Sigmoid colon (tissue), 7 donors: ENCODE measurements around the gene TAOK3. TPM values are rescaled to one million over a fixed set of nuclear protein-coding genes. Genes with fewer than 3 reads are reported as not detected.

Experiments used
- DNase-seq: peaks from one replicate; pipeline ENCODE4 v3.0.0-alpha.2; 2019
- H3K27ac ChIP-seq, 4 donors: fragments of 200-600 bp; sonication (generic); one replicate each; pipeline ENCODE4 v1.5.1; 2016 to 2019; ENCODE audit warnings: mild to moderate bottlenecking in 1 of 4
- H3K27me3 ChIP-seq, 3 donors: fragments of 200-600 bp; sonication (generic); one replicate each; pipeline ENCODE4 v1.5.1; 2019; ENCODE audit warnings: mild to moderate bottlenecking in 1 of 3
- H3K36me3 ChIP-seq, 4 donors: fragments of 200-600 bp; sonication (generic); one replicate each; pipeline ENCODE4 v1.5.1; 2016 to 2019
- H3K4me1 ChIP-seq, 4 donors: fragments of 200-600 bp; sonication (generic); one replicate each; pipeline ENCODE4 v1.5.1; 2017 to 2019
- H3K4me3 ChIP-seq, 4 donors: fragments of 200-600 bp; sonication (generic); one replicate each; pipeline ENCODE4 v1.5.1; 2017 to 2019; ENCODE audit warnings: mild to moderate bottlenecking in 2 of 4, moderate library complexity in 1 of 4
- H3K9me3 ChIP-seq, 4 donors: fragments of 200-600 bp in 3 of 4; sonication (generic) in 3 of 4; one replicate each; pipeline versions ENCODE4 v1.5.1 to v1.6.1; 2013 to 2019
- EP300 ChIP-seq, 4 donors: sonication (generic); formaldehyde crosslinking; IDR thresholded peaks; one replicate each; pipeline ENCODE4 v1.6.1; 2017; ENCODE audit warnings: antibody characterized with exemption in 4 of 4
- POLR2A ChIP-seq, 2 donors: fragments of 450-650 bp; IDR thresholded peaks; one replicate each; pipeline ENCODE4 v1.6.1; 2016; ENCODE audit warnings: antibody characterized with exemption in 2 of 2, mild to moderate bottlenecking in 2 of 2, moderate library complexity in 2 of 2
- POLR2AphosphoS5 ChIP-seq, 4 donors: sonication (generic); formaldehyde crosslinking; IDR thresholded peaks; one replicate each; pipeline ENCODE4 v1.6.1; 2017; ENCODE audit warnings: antibody characterized with exemption in 4 of 4
- WGBS, 2 donors: extraction: QIAGEN DNeasy Blood & Tissue Kit; methylation state at CpG; one replicate each; pipeline ENCODE4 v1.1.7; 2013; 5-methylcytosine and 5-hydroxymethylcytosine counted together
- intact Hi-C: fragments of 100-400 bp; cut with DNase I; formaldehyde crosslinking; loops from one replicate; pipeline ENCODE4 v1.15.1; 2023
- polyA plus RNA-seq, 3 donors: library from polyadenylated mRNA; stranded (reverse); fragments of 200-250 nt; gene quantifications; one replicate each; pipeline ENCODE4 v1.2.3, GENCODE V29; 2013
- total RNA-seq, 4 donors: library from RNA; depleted of rRNA; stranded (reverse); fragments of >200 nt; gene quantifications; one replicate each; pipeline ENCODE4 v1.1.0, GENCODE V29; 2016
- TF ChIP-seq, protein P1 (sequence below), 4 experiments: fragments of 450-650 bp in 3 of 4; fragments of 200-600 bp in 1 of 4; IDR thresholded peaks; one replicate each; pipeline ENCODE4 v1.5.1; 2016 to 2019; ENCODE audit warnings: antibody characterized with exemption in 4 of 4, mild to moderate bottlenecking in 3 of 4, moderate library complexity in 2 of 4
- donor health status: healthy with polysubstance abuse.
- donor health status: Bipolar disorder and iron deficiency.
- donor health status: healthy.

The TAOK3 gene
- total and polyA plus RNA-seq, 7 donors: 18.9 to 66.2 (median 29.4) TPM

DNA sequence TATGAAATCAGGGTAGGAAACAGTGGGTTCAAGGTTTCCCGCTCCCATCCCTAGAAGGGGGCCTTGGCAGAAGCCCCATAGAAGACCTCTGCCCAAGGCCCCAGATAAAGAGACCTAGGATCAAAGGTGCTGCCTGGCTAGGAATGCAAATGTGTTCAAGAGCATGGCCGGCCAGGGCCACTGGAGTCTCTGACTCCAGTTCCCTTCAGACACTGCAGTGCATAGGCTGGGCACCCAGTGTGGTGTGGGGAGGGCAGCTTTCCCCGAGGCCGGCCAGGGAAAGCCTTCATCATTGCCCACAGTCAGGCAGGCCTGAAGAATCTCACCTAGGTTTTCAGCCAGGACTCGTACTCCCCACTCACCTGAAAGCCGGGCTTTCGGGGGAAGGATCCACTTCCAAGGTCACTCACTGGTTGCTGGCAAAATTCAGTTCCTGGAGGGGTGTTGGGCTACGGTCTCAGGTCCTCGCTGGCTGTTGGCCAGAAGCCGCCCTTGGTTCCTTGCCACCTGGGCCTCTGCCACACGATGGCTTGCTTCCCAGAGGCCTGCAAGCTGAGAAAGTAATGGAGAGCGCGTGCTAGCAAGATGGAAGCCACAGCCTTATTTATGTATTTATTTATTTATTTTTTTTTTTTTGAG lies 246.5 kb downstream of the TAOK3 start:
- intact Hi-C loops: no loop called here

DNA sequence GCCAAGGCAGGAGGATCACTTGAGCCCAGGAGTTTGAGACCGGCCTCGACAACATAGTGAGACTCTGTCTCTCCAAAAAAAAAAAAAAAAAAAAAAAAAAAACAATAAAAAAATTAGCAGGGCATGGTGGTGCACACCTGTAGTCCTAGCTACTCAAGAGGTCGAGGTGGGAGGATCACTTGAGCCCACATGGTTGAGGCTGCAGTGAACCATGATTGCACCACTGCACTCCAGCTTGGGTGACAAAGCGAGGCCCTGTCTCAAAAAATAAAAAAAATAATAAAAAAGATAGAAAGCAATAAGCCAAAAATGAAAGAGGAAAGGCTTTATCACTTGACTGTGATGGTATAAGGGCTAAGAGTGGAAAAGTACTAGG lies 247.0 kb downstream of the TAOK3 start:
- no peak for DNase-seq

More for the DNA sequence above, 246.5 kb downstream of the TAOK3 start:
- H3K27ac ChIP-seq: no peak overlapping the region
- no peak for TF ChIP-seq POLR2A (IDR thresholded peaks at IDR 0.05)
- TF ChIP-seq EP300 (IDR thresholded peaks at IDR 0.05): no peak
- TF ChIP-seq, protein P1, sequence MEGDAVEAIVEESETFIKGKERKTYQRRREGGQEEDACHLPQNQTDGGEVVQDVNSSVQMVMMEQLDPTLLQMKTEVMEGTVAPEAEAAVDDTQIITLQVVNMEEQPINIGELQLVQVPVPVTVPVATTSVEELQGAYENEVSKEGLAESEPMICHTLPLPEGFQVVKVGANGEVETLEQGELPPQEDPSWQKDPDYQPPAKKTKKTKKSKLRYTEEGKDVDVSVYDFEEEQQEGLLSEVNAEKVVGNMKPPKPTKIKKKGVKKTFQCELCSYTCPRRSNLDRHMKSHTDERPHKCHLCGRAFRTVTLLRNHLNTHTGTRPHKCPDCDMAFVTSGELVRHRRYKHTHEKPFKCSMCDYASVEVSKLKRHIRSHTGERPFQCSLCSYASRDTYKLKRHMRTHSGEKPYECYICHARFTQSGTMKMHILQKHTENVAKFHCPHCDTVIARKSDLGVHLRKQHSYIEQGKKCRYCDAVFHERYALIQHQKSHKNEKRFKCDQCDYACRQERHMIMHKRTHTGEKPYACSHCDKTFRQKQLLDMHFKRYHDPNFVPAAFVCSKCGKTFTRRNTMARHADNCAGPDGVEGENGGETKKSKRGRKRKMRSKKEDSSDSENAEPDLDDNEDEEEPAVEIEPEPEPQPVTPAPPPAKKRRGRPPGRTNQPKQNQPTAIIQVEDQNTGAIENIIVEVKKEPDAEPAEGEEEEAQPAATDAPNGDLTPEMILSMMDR (IDR thresholded peaks at IDR 0.05): no peak
- no peak for TF ChIP-seq POLR2AphosphoS5 (IDR thresholded peaks at IDR 0.05)
- H3K4me1 ChIP-seq: peaks cover 0 to 2% (median 1%) of the 10 kb centered on the region in 4 donors
- DNase-seq: no peak
- H3K36me3 ChIP-seq: no peaks in the 10 kb centered on the region
- H3K27me3 ChIP-seq: no peaks in the 10 kb centered on the region
- H3K4me3 ChIP-seq: no peak overlapping the region
- no peaks in the 10 kb centered on the region for H3K9me3 ChIP-seq
- 30 to 80% methylated on average over 13 of the region's 13 CpGs for WGBS, 2 donors

DNA sequence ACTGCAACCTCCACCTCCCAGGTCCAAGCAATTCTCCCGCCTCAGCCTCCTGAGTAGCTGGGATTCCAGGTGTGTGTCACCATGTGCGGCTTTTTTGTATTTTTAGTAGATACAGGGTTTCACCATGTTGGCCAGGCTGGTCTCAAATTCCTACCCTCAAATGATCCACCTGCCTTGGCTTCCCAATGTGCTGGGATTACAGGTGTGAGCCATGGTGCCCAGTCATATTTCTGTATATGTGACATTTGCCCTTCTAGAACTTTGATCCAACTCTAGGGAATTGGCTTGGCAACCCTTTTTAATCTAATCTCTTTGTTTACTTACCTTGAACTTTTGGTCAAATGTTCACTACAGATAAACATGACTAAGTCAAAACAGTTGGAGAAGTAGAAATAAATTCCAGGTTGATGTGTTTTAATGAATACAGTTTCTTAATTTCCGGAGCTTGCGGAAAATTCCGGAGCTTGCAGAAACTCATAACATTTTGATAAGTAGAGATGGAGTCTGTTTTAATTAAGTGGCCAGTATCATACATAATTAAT lies 248.3 kb downstream of the TAOK3 start:
- intact Hi-C loops: loop anchor here (5.0 kb wide), 3 partner anchors 58 to 253 kb away; partner anchors contain the start of genes SUDS3 and WSB2
- Histone ChIP-seq H3K4me1 (peaks cover 0 to 8% (median 6%) of the 10 kb centered on the region in 4 donors), H3K9me3 (no peaks in the 10 kb centered on the region), H3K36me3 (no peaks in the 10 kb centered on the region), H3K27me3 (no peaks in the 10 kb centered on the region), H3K4me3 (no peak overlapping the region), H3K27ac (no peak overlapping the region)
- 65 to 92% methylated on average over 5 of the region's 5 CpGs for WGBS, 2 donors
- no peak for TF ChIP-seq POLR2A (IDR thresholded peaks at IDR 0.05)
- TF ChIP-seq, protein P1 (IDR thresholded peaks at IDR 0.05): no peak
- TF ChIP-seq EP300 (IDR thresholded peaks at IDR 0.05): no peak
- no peak for TF ChIP-seq POLR2AphosphoS5 (IDR thresholded peaks at IDR 0.05)
- no peak for DNase-seq

More for the DNA sequence above, 247.0 kb downstream of the TAOK3 start:
- TF ChIP-seq POLR2AphosphoS5 (IDR thresholded peaks at IDR 0.05) (no peak), EP300 (IDR thresholded peaks at IDR 0.05) (no peak), POLR2A (IDR thresholded peaks at IDR 0.05) (no peak)
- TF ChIP-seq, protein P1 (IDR thresholded peaks at IDR 0.05): no peak
- peaks cover 0 to 7% (median 6%) of the 10 kb centered on the region in 4 donors for H3K4me1 ChIP-seq
- no peak overlapping the region for H3K4me3 ChIP-seq
- H3K9me3 ChIP-seq: no peaks in the 10 kb centered on the region
- 90 to 93% methylated on average over 4 of the region's 4 CpGs for WGBS, 2 donors
- no peaks in the 10 kb centered on the region for H3K27me3 ChIP-seq
- no peak overlapping the region for H3K27ac ChIP-seq
- H3K36me3 ChIP-seq: no peaks in the 10 kb centered on the region
- intact Hi-C loops: no loop called here

DNA sequence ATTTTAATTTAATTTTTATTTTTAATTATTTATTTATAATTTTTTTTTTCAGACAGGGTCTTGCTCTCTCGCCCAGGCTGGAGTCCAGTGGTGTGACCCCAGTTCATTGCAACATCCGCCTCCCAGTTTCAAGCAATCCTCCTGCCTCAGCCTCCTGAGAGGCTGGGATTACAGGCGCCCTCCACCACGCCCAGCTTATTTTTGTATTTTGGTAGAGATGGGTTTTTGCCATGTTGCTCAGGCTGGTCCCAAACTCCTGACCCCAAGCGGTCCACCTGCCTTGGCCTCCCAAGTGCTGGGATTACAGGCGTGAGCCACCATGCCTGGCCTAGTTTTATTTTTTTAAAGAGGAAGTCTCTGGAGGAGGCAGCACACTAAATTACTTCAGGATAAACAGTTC lies 250.4 kb downstream of the TAOK3 start:
- Histone ChIP-seq H3K9me3 (no peaks in the 10 kb centered on the region), H3K36me3 (no peaks in the 10 kb centered on the region), H3K27me3 (no peaks in the 10 kb centered on the region), H3K27ac (no peak overlapping the region), H3K4me1 (peaks cover 0 to 8% (median 6%) of the 10 kb centered on the region in 4 donors), H3K4me3 (no peak overlapping the region)
- no peak for DNase-seq
- TF ChIP-seq, protein P1 (IDR thresholded peaks at IDR 0.05): no peak
- TF ChIP-seq POLR2AphosphoS5 (IDR thresholded peaks at IDR 0.05): no peak
- intact Hi-C loops: loop anchor here (5.0 kb wide), 3 partner anchors 60 to 255 kb away; partner anchors contain the start of genes SUDS3 and WSB2
- WGBS, 2 donors: 93 to 96% methylated on average over 6 of the region's 6 CpGs
